ENCODE measurements around the gene ASTL. TPM values are rescaled to one million over a fixed set of nuclear protein-coding genes. Genes with fewer than 3 reads are reported as not detected.

ASTL gene
- total RNA-seq, 1 experiment from 2014 or later, result 0.79 TPM

- peaks cover 12% of the 10 kb centered on the region for H3K27me3 Mint-ChIP-seq (ENCODE audit: low read depth)
- no peaks in the 10 kb centered on the region for H3K9me3 Mint-ChIP-seq
- TF ChIP-seq TCF7 (CRISPR knock-in tag; IDR thresholded peaks at IDR 0.05; ENCODE audit: low read depth) (no peak), TEAD1 (CRISPR knock-in tag; IDR thresholded peaks at IDR 0.05) (no peak), NR1H2 (CRISPR knock-in tag; IDR thresholded peaks at IDR 0.05) (no peak), HMGXB4 (CRISPR knock-in tag; IDR thresholded peaks at IDR 0.05) (no peak), TP53 (CRISPR knock-in tag; IDR thresholded peaks at IDR 0.05) (no peak), CBFB (CRISPR knock-in tag; IDR thresholded peaks at IDR 0.05; ENCODE audit: low read depth) (no peak), TEAD4 (CRISPR knock-in tag; IDR thresholded peaks at IDR 0.05) (no peak), ATF1 (CRISPR knock-in tag; IDR thresholded peaks at IDR 0.05) (no peak), ESRRA (CRISPR knock-in tag; IDR thresholded peaks at IDR 0.05; ENCODE audit: borderline replicate concordance) (no peak), ATF3 (CRISPR knock-in tag; conservative IDR thresholded peaks at IDR 0.05) (no peak), RORB (CRISPR knock-in tag; IDR thresholded peaks at IDR 0.05) (no peak)
- TF ChIP-seq, protein P1, sequence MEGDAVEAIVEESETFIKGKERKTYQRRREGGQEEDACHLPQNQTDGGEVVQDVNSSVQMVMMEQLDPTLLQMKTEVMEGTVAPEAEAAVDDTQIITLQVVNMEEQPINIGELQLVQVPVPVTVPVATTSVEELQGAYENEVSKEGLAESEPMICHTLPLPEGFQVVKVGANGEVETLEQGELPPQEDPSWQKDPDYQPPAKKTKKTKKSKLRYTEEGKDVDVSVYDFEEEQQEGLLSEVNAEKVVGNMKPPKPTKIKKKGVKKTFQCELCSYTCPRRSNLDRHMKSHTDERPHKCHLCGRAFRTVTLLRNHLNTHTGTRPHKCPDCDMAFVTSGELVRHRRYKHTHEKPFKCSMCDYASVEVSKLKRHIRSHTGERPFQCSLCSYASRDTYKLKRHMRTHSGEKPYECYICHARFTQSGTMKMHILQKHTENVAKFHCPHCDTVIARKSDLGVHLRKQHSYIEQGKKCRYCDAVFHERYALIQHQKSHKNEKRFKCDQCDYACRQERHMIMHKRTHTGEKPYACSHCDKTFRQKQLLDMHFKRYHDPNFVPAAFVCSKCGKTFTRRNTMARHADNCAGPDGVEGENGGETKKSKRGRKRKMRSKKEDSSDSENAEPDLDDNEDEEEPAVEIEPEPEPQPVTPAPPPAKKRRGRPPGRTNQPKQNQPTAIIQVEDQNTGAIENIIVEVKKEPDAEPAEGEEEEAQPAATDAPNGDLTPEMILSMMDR (IDR thresholded peaks at IDR 0.05), result no peak
- POLR2A ChIA-PET, result interaction anchor here (0.7 kb wide), 1 partner anchor 19 kb away, joined by 3 read pairs; no protein-coding TSS in a partner anchor
- H3K4me3 Mint-ChIP-seq, result no peak overlapping the region
- CTCF ChIA-PET, result interaction anchor here (0.7 to 2.8 kb wide), 9 partner anchors 10 to 119 kb away, joined by 3 to 14 read pairs (median 5); partner anchors contain the start of gene ASTL
- DNase-seq (ENCODE audit: low spot score) (peak; percentile 4), ATAC-seq (no peak)
- H3K36me3 Mint-ChIP-seq, result no peaks in the 10 kb centered on the region
- no peak overlapping the region for H3K27ac Mint-ChIP-seq
- peaks cover 30% of the 10 kb centered on the region for H3K4me1 Mint-ChIP-seq
These were observed 26.3 kb downstream of the ASTL start for GRCh38 chr2:96111823-96112500.

GRCh38 chr2:96111257-96111640 is 27.1 kb downstream of the ASTL start:
- POLR2A ChIA-PET, result no interaction called here
- TF ChIP-seq HMGA2 (CRISPR knock-in tag; IDR thresholded peaks at IDR 0.05) (no peak), IRF2 (CRISPR knock-in tag; IDR thresholded peaks at IDR 0.05; ENCODE audit: borderline replicate concordance, low read depth) (no peak), GRHL2 (CRISPR knock-in tag; IDR thresholded peaks at IDR 0.05; ENCODE audit: insufficient replicate concordance, severe bottlenecking) (no peak), ZMAT4 (CRISPR knock-in tag; IDR thresholded peaks at IDR 0.05) (no peak), CBFB (CRISPR knock-in tag; IDR thresholded peaks at IDR 0.05; ENCODE audit: low read depth) (no peak), ZNF121 (CRISPR knock-in tag; IDR thresholded peaks at IDR 0.05) (no peak), GTF2I (CRISPR knock-in tag; conservative IDR thresholded peaks at IDR 0.05) (no peak), RORB (CRISPR knock-in tag; IDR thresholded peaks at IDR 0.05) (no peak), ZNF232 (CRISPR knock-in tag; IDR thresholded peaks at IDR 0.05) (no peak), NFYB (CRISPR knock-in tag; conservative IDR thresholded peaks at IDR 0.05; ENCODE audit: low read depth) (no peak), KAT7 (CRISPR knock-in tag; IDR thresholded peaks at IDR 0.05; ENCODE audit: borderline replicate concordance) (no peak), SMAD4 (CRISPR knock-in tag; IDR thresholded peaks at IDR 0.05) (no peak), JUN (CRISPR knock-in tag; IDR thresholded peaks at IDR 0.05) (no peak), FOXP4 (CRISPR knock-in tag; IDR thresholded peaks at IDR 0.05) (no peak)
- TF ChIP-seq, protein P2, sequence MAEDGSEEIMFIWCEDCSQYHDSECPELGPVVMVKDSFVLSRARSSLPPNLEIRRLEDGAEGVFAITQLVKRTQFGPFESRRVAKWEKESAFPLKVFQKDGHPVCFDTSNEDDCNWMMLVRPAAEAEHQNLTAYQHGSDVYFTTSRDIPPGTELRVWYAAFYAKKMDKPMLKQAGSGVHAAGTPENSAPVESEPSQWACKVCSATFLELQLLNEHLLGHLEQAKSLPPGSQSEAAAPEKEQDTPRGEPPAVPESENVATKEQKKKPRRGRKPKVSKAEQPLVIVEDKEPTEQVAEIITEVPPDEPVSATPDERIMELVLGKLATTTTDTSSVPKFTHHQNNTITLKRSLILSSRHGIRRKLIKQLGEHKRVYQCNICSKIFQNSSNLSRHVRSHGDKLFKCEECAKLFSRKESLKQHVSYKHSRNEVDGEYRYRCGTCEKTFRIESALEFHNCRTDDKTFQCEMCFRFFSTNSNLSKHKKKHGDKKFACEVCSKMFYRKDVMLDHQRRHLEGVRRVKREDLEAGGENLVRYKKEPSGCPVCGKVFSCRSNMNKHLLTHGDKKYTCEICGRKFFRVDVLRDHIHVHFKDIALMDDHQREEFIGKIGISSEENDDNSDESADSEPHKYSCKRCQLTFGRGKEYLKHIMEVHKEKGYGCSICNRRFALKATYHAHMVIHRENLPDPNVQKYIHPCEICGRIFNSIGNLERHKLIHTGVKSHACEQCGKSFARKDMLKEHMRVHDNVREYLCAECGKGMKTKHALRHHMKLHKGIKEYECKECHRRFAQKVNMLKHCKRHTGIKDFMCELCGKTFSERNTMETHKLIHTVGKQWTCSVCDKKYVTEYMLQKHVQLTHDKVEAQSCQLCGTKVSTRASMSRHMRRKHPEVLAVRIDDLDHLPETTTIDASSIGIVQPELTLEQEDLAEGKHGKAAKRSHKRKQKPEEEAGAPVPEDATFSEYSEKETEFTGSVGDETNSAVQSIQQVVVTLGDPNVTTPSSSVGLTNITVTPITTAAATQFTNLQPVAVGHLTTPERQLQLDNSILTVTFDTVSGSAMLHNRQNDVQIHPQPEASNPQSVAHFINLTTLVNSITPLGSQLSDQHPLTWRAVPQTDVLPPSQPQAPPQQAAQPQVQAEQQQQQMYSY (CRISPR knock-in tag; IDR thresholded peaks at IDR 0.05), result no peak
- no peak for DNase-seq (ENCODE audit: low spot score)
- CTCF ChIA-PET, result interaction anchor here (1.1 to 1.8 kb wide), 3 partner anchors 9 to 119 kb away, joined by 3 to 8 read pairs (median 5); no protein-coding TSS in a partner anchor
- no peak overlapping the region for H3K4me3 Mint-ChIP-seq
- H3K27me3 Mint-ChIP-seq (ENCODE audit: low read depth), result peaks cover 12% of the 10 kb centered on the region
- no peak overlapping the region for H3K27ac Mint-ChIP-seq
- no peaks in the 10 kb centered on the region for H3K36me3 Mint-ChIP-seq
- no peak for ATAC-seq
- H3K9me3 Mint-ChIP-seq, result no peaks in the 10 kb centered on the region
- peaks cover 30% of the 10 kb centered on the region for H3K4me1 Mint-ChIP-seq
